ENCODE data around the gene FCER1G.

FCER1G gene

DNA sequence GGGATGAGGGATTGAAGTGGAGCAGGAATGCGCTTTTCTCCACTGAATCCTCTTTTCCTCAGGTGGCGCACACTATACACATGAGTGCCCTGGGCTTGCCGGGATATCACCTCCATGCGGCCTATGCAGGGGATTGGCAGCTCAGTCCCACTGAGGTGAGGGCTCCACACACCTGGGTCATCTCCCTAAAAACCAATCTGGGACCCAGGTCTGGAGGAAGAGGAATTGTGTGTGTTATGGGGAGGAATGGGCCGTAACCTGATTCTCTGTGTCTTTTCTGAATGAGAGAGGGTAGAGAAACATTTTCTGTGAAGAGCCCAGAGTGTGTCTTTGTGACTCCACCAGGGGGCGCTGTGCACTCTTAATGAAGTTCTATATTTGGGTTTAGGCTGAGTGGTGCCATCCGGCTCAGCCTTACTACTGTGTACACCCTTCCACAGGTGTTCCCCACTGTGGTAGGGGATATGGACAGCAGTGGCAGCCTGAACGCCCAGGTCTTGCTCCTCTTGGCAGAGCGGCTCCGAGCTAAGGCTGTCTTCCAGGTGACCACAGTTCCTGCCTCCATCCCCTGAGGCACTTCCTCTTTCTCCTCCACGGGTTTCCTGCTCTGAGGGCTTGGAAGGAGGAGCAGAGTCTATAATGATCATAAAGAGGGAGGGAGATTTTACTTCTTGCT, 12.2 kb downstream of the FCER1G start (continued):
- TF ChIP-seq ZNF138 (tag by site-specific recombination; IDR thresholded peaks at IDR 0.05; ENCODE audit: borderline replicate concordance): no peak
- peak; percentile 22 for TF ChIP-seq SP7 (tag by site-specific recombination; IDR thresholded peaks at IDR 0.05)
- no peak for TF ChIP-seq ZNF558 (tag by site-specific recombination; IDR thresholded peaks at IDR 0.05)
- no peak for TF ChIP-seq ZNF202 (tag by site-specific recombination; IDR thresholded peaks at IDR 0.05; ENCODE audit: borderline replicate concordance)
- TF ChIP-seq ZNF366 (tag by site-specific recombination; conservative IDR thresholded peaks at IDR 0.05): peak; percentile 64; the same call in 1 of the 2 replicates
- peak; percentile 80 for TF ChIP-seq ZBTB17 (tag by site-specific recombination; IDR thresholded peaks at IDR 0.05)
- peak; percentile 92 for TF ChIP-seq SCRT2 (tag by site-specific recombination; IDR thresholded peaks at IDR 0.05)

DNA sequence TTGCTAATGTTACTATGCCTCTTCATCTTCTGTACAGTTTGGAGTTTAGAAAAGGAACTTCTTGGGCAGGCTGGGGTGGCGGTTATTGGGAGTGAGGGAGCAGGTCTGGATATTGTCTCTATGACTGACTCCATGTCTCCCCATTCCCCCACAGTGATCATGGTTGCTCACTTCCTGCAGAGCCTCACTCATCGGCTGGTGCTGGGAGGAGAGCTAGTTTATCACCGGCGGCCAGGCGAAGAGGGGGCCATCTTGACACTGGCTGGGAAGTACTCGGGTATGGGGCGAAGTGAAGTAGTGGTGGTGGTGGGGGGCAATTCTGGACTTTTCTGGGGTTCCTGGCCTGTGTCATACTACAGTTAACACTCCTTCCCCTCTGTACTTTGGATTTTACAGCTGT, 12.9 kb downstream of the FCER1G start:
- CTCF ChIA-PET: interaction anchor here (0.7 to 9.7 kb wide), 19 partner anchors 12 to 161 kb away, joined by 3 to 146 read pairs (median 7); partner anchors contain the start of genes NR1I3 and PCP4L1
- H3K4me3 ChIP-seq (ENCODE audit: low read depth, low read length): no peak overlapping the region
- H3K4me1 ChIP-seq (ENCODE audit: control insufficient read depth, insufficient read depth, low read length): peaks cover 4% of the 10 kb centered on the region; the same call in 1 of the 2 replicates
- H3K9me3 ChIP-seq (ENCODE audit: control insufficient read depth, insufficient read depth, low read depth, low read length): no peaks in the 10 kb centered on the region
- no peak overlapping the region for H3K27ac ChIP-seq (ENCODE audit: extremely low read depth, low read depth, low read length)
- H3K36me3 ChIP-seq (ENCODE audit: control insufficient read depth in 2 of 2, insufficient read depth in 1 of 2, low read length in 2 of 2): peaks cover 0 to 33% of the 10 kb centered on the region in 2 experiments; a peak in 1 of 3 replicates
- POLR2A ChIA-PET: no interaction called here
- TF ChIP-seq ZNF248 (tag by site-specific recombination; IDR thresholded peaks at IDR 0.05) (no peak), BCL11B (tag by site-specific recombination; IDR thresholded peaks at IDR 0.05; ENCODE audit: low read depth) (no peak), ZNF610 (tag by site-specific recombination; IDR thresholded peaks at IDR 0.05; ENCODE audit: borderline replicate concordance) (no peak), ZBTB8A (tag by site-specific recombination; IDR thresholded peaks at IDR 0.05) (no peak), SETDB1 (IDR thresholded peaks at IDR 0.05; ENCODE audit: insufficient read length, low read length) (no peak), PRDM1 (tag by site-specific recombination; IDR thresholded peaks at IDR 0.05) (no peak), GLIS1 (tag by site-specific recombination; IDR thresholded peaks at IDR 0.05) (no peak), TRIM28 (IDR thresholded peaks at IDR 0.05; ENCODE audit: borderline replicate concordance, low read length) (no peak)
- TF ChIP-seq, protein P1, sequence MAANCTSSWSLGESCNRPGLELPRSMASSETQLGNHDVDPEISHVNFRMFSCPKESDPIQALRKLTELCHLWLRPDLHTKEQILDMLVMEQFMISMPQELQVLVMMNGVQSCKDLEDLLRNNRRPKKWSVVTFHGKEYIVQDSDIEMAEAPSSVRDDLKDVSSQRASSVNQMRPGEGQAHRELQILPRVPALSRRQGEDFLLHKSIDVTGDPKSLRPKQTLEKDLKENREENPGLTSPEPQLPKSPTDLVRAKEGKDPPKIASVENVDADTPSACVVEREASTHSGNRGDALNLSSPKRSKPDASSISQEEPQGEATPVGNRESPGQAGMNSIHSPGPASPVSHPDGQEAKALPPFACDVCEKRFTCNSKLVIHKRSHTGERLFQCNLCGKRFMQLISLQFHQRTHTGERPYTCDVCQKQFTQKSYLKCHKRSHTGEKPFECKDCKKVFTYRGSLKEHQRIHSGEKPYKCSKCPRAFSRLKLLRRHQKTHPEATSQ (tag by site-specific recombination; IDR thresholded peaks at IDR 0.05): no peak

DNA sequence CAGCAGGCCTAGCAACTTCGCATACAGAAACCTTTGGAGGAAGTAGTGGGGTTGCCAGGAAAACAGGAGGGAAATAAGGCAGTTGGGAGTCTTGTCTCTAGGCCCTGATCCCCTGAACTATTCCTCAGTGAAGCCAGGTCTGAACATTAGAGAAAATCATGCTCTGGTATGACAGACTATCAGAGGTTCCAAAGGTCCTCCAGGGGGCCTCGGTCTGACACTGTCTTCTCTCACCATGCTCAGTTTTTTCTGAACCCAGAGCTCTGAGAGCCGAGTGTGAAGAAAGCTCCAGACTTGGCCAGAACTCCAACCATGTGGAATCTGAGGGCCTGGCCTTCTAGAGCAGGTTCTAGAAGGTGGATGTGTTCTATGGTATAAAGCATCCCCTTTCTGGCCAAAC, 14.8 kb downstream of the FCER1G start:
- POLR2A ChIA-PET: interaction anchor here (1.4 kb wide), 1 partner anchor 60 kb away, joined by 3 read pairs; no protein-coding TSS in a partner anchor

DNA sequence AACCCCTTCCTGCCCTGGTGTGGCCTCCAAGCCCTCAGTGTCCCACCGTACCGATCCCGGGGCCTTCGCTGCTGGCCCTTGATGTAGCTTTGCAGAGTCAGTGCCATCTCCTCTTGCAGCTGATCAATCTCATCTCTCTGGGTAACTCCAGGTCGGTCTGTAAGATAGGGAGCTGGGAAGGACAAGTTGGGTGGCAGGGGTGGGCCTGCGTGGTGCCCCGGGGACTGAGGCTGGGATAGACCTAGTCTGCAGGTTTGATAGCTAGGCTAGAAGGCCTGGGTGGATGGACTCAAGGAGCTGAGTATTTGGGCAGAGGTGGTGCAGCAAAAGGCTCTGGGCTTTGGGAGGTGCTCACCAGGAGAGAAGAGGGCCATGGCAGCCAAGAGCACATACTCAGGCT, 15.7 kb downstream of the FCER1G start:
- POLR2A ChIA-PET: interaction anchor here (1.4 kb wide), 1 partner anchor 59 kb away, joined by 3 read pairs; no protein-coding TSS in a partner anchor

More for the DNA sequence above, 14.8 kb downstream of the FCER1G start:
- Histone ChIP-seq H3K27ac (ENCODE audit: extremely low read depth, low read depth, low read length) (no peak overlapping the region), H3K9me3 (ENCODE audit: control insufficient read depth, insufficient read depth, low read depth, low read length) (no peaks in the 10 kb centered on the region), H3K4me3 (ENCODE audit: low read depth, low read length) (no peak overlapping the region), H3K36me3 (ENCODE audit: control insufficient read depth in 2 of 2, insufficient read depth in 1 of 2, low read length in 2 of 2) (peaks cover 0 to 33% of the 10 kb centered on the region in 2 experiments; a peak in 1 of 3 replicates), H3K4me1 (ENCODE audit: control insufficient read depth, insufficient read depth, low read length) (peaks cover 4% of the 10 kb centered on the region; the same call in 1 of the 2 replicates)
- CTCF ChIA-PET: interaction anchor here (0.5 to 9.7 kb wide), 12 partner anchors 10 to 512 kb away, joined by 3 to 146 read pairs (median 5); partner anchors contain the start of gene NR1I3
- TF ChIP-seq ZNF335 (tag by site-specific recombination; conservative IDR thresholded peaks at IDR 0.05) (no peak), ZNF433 (tag by site-specific recombination; IDR thresholded peaks at IDR 0.05; ENCODE audit: low read depth) (no peak), ZFP3 (tag by site-specific recombination; IDR thresholded peaks at IDR 0.05; ENCODE audit: low read depth) (no peak), SP7 (tag by site-specific recombination; IDR thresholded peaks at IDR 0.05) (no peak), ZEB2 (tag by site-specific recombination; IDR thresholded peaks at IDR 0.05) (no peak), TCF7L2 (IDR thresholded peaks at IDR 0.05; ENCODE audit: borderline replicate concordance, low read depth, low read length) (no peak), GFI1B (tag by site-specific recombination; IDR thresholded peaks at IDR 0.05) (no peak), KLF1 (tag by site-specific recombination; IDR thresholded peaks at IDR 0.05) (no peak)

More for the DNA sequence above, 15.7 kb downstream of the FCER1G start:
- TF ChIP-seq, protein P2, sequence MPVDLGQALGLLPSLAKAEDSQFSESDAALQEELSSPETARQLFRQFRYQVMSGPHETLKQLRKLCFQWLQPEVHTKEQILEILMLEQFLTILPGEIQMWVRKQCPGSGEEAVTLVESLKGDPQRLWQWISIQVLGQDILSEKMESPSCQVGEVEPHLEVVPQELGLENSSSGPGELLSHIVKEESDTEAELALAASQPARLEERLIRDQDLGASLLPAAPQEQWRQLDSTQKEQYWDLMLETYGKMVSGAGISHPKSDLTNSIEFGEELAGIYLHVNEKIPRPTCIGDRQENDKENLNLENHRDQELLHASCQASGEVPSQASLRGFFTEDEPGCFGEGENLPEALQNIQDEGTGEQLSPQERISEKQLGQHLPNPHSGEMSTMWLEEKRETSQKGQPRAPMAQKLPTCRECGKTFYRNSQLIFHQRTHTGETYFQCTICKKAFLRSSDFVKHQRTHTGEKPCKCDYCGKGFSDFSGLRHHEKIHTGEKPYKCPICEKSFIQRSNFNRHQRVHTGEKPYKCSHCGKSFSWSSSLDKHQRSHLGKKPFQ (tag by site-specific recombination; IDR thresholded peaks at IDR 0.05): no peak
- TF ChIP-seq, protein P3, sequence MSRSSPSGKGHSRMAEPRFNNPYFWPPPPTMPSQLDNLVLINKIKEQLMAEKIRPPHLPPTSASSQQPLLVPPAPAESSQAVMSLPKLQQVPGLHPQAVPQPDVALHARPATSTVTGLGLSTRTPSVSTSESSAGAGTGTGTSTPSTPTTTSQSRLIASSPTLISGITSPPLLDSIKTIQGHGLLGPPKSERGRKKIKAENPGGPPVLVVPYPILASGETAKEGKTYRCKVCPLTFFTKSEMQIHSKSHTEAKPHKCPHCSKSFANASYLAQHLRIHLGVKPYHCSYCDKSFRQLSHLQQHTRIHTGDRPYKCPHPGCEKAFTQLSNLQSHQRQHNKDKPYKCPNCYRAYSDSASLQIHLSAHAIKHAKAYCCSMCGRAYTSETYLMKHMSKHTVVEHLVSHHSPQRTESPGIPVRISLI (tag by site-specific recombination; IDR thresholded peaks at IDR 0.05): no peak
- TF ChIP-seq OSR2 (tag by site-specific recombination; IDR thresholded peaks at IDR 0.05): no peak
- TF ChIP-seq SETDB1 (IDR thresholded peaks at IDR 0.05; ENCODE audit: insufficient read length, low read length): no peak
- no peak for TF ChIP-seq ZNF677 (tag by site-specific recombination; IDR thresholded peaks at IDR 0.05)
- no peak for TF ChIP-seq KLF10 (tag by site-specific recombination; IDR thresholded peaks at IDR 0.05)
- no peak for TF ChIP-seq ZNF76 (tag by site-specific recombination; IDR thresholded peaks at IDR 0.05; ENCODE audit: borderline replicate concordance, low read depth)
- H3K4me3 ChIP-seq (ENCODE audit: low read depth, low read length): no peak overlapping the region
- no peaks in the 10 kb centered on the region for H3K9me3 ChIP-seq (ENCODE audit: control insufficient read depth, insufficient read depth, low read depth, low read length)
- no peaks in the 10 kb centered on the region for H3K4me1 ChIP-seq (ENCODE audit: control insufficient read depth, insufficient read depth, low read length)
- H3K27ac ChIP-seq (ENCODE audit: extremely low read depth, low read depth, low read length): no peak overlapping the region
- CTCF ChIA-PET: interaction anchor here (0.6 to 9.7 kb wide), 9 partner anchors 9 to 152 kb away, joined by 3 to 146 read pairs (median 6); partner anchors contain the start of gene NR1I3
- H3K36me3 ChIP-seq (ENCODE audit: control insufficient read depth in 2 of 2, insufficient read depth in 1 of 2, low read length in 2 of 2): peaks cover 0 to 33% of the 10 kb centered on the region in 2 experiments; a peak in 1 of 3 replicates
